Right hindlimb (tissue), 1 donor: ENCODE data around the gene ABHD8.
A peak's percentile ranks its signal among the peaks of the same experiment; 100 is the strongest.

Experiments used
- DNase-seq: peaks from one replicate; pipeline ENCODE4 v3.0.0-alpha.2; 2018

ABHD8 gene

DNA sequence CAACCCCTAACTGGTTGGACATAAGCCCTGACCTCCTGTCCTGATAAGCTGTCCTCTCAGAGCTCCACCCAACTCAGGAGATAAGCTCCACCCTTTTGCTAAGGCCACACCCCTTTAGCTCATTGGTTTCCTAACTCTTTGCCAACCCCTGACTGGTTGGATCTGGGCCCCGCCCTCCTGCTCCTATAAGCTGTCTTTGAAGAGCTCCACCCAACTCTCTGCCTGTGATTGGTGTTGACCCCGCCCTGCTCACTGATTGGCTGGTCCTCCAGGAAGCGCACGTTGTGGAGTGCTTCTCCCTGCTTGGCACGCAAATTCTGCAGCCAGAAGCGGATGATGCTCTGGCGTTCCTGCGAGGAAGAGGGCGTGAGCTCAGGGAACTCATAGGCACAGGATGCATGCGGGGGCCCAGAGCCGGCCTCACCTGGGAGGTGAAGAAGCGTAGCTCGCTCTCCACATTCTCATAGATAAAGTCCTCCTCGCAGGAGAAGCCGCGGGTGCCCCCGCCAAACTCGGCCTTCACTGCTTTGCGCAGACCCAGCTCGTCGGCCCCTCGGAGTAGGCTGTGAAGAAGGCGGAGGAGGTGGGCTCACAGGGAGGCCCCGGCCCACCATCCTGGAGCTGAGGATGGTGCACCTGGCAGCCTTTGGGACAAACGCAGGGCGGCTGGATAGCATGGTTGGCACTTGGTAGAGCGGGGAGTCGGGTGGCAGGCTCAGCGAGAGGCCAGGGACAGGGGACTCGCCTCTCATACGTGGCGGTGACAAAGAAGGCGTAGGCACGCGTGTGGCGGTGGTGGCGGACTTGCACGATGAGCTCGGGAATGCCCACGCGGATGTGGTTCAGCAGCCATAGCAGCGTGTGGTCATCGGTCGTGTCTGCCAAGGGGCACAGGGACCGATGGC, 29.7 kb upstream of the ABHD8 start:
- DNase-seq, result no peak

DNA sequence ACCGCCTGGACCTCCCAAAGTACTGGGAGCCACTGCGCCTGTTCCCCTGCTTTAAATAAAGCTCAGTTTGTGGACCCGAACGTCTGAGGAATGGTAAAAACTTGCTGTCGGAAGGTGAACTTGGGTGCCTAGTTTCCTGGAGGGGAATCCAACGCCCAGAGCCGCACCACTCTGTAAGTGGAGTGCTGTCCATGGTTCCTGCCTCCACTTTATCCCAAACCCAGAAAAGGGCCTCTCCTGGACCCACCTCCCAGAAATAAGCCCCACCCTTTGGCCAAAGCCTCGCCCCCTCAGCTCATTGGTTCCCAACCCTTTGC, 29.1 kb upstream of the ABHD8 start:
- no peak for DNase-seq

DNA sequence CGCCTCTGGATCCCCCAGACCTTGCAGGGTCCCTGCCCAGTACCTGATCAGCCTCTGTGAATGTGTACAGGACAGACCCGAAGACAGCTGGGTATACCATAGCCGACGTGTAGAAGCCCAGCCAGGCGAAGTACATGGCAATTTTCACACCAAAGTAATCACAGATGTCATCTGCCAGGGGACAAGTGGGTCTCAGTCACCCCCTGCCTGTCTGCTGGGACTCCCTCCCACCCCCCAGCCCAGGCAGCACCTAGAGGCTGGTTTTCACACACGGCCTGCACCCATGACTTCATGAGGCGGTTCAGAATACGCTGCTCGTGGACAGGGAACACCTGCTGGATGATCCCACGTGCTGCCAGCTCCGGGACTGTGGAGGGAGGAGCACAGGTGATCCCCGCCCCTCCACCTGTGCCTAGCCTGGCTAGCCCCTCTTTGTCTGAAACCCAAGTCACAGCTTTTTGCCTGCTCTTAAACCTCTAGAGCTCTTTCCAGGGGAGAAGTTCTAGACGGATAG, 27.9 kb upstream of the ABHD8 start:
- DNase-seq, result no peak

DNA sequence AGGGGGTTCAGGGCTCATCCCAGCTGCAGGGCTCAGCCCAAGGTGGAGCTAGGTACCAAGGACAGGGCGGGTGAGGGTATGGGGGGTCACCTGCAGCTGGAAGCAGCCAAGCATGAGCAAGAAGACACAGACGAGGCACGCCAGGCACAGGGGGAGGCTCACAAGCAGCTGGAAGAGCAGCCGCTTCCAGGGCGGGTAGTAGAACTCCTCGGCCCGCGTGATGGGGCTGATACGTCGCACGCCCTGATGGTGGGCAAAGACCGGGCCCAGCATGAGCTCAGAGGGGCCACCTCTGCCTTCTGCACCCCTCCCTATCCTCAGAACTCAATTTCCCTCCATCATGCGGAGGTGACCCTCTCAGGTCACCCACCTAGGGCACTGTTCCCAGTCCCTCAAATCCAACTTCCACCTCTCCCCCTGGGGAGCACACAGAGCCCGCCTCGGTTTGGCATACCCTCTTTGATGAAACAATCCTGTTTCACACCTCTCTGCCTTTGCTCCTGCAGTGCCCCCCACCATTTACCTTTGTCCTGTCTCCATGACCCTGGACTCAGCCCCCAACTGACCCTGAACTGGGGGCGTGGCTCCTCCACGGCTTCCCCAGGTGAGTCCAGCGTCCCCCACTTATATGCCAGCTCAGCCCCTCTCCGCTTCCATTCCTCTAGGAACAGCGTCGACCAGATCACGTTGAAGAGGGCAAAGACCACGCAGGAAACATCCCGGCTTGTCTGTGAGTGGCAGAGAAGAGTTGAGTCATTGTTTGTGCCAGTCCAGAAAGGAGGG, 27.2 kb upstream of the ABHD8 start:
- no peak for DNase-seq

DNA sequence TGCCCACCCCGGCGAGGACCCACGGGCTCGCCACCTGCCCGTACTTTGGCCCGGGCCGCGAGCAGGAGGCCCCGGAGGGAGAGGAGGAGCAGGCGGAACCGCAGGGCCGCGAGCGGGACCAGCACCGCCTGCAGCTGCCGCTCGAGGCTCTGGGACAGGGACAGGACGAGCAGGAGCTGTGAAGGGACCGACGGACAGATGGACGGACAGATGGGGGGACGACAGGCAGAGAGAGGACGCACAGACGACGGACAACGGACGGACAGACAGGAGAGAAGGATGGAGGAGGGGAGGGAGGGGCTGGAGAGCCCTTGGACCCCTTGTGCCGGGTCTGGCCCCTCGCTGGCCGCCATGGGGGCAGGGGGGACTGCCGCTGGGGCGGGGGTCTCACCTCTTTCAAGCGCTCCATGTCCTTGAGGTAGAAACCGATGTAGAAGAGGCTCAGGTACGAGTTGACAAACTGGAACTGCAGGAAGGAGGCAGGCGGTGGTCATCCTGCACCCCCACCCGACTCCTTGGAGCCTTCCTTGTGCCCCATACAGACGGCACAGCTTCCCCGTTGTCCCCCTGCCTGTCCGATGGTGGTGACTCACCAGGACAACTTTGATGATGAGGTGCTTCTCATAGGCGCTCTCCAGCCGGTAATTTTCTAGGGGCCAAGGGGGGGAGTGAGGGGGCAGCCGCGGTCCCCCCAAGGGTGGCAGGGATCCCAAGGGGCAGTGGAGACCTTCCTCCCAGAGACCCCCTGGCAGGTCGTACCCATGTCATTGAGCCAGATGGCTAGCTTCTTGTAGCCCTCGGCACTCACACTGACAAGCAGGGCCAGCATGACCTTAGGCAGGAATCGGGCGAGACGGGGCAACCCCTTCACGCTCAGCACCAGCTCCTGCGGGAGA, 26.4 kb upstream of the ABHD8 start:
- DNase-seq, result no peak

DNA sequence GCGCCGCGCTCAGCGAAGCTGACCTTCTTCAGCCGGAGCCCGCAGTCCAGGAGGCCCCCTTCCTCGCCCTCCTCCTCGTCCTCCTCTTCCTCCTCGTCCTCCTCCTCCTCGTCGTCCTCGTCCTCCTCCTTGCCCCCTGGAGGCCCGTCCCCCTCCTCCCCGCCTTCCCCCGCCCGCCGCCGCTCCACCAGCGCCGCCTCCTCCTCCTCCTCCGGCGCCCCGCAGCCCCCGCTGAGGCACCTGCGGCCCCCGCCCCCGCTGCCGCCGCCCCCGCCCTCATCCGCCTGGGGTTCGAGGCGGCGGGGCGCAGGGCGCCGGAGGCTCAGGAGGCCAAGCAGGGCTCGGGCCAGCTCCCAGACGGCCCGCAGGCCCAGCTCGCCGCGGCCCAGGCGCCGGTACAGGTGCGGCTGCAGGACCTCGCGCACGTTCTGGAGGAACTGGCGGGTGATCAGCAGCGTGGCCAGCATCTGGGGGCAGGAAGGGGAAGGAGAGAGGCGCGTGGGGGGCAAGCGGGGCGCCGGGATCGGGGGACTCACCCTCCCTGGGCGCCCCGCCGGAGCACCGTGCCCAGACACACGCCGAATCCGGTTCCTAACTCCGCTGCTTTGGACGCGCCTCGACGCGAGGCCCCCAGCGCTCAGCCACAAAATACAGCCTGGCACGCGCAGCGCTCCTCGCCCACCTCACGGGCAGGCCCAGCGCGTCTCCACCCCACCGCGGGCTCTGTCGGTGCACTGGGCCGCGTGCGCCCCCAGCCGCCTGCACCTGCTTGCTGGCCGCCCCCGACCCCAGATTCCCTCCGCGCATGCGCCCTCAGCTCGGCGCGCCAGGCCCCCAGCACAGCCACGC, 25.5 kb upstream of the ABHD8 start:
- no peak for DNase-seq

DNA sequence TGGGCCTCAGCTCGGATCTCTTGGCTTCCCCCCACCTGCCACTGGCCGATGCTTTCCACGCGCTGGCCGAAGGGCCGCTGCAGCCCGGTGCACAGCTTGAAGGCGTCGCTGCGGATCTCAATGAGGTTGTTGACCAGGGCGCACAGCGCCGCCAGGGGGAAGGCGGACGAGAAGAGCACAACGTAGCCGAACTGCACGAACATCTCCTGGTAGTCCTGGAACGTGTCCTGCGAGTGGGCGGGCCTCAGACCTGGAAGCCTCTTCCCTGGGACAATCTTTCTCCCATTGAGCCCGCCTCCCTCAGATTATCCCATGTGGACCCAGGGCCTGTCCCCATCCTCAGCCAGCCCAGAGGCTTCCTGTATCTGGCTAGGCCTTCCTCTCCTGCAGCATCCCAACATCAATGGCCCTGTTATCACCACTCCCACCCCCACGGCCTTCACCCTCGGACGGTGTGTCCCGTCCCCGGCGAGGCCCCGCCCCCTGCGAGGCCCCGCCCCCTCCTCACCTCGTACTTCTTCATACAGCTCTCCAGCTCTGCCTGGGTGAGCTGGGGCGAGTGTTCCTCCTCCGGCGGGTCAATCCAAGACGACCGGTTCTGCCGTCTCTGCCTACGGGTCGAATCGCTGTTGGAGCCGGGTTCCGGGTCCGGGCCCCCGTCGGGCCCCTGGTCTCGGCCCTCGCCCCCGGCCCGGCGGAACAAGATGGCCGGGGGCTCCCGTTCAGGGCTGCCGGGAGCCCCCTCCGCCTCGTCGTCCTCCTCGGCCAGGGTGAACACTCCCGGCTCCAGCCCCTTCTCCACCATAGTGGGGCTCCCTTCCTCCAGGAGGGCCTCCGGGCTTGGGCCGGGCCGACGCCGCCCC, 24.7 kb upstream of the ABHD8 start:
- peak; percentile 81 for DNase-seq

DNA sequence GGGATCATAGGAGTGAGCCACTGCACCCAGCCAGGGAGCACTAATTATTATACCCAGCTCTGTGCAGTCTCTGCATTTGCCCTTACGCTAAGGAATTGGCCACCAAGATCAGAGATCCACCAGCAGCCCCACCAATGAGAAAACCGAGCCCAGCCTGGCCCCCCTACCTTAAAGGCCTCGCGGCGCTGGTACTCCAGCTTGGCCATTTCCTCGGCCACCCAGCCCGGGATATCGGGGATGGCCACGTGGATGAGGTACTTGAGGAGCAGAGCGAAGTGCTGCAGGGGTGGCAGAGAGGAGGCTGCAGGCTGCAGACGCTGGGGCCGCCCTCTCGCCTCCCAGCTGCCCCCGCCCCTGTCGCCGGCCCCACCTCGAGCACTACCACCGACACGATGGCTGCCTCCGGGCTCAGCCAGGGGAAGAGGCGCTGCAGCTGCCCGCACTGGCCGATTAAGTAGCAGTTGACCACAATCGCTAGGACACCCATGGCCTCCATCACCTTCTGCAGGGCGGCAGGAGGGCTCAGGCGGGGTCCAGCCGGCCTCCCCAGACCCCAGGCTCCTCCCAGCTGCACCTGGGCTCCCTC, 23.9 kb upstream of the ABHD8 start:
- DNase-seq, result no peak

DNA sequence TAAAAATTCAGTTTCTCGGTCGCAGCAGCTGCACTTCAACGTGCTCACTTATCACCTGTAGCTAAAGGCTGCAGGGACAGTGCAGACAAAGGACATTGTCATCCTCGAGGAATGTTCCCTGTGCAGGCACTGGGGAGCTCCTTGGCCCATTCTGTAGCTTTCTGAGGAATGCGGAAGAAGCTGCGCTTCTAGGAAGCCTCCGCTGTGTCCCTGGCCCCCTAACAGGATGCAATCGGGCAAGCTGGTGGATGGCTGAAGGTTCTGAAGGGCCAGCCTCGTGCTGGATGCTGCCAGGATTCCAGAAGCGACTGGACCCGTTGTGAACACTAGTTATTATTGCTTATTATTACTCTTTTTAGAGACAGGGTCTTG, 23.4 kb upstream of the ABHD8 start:
- no peak for DNase-seq

DNA sequence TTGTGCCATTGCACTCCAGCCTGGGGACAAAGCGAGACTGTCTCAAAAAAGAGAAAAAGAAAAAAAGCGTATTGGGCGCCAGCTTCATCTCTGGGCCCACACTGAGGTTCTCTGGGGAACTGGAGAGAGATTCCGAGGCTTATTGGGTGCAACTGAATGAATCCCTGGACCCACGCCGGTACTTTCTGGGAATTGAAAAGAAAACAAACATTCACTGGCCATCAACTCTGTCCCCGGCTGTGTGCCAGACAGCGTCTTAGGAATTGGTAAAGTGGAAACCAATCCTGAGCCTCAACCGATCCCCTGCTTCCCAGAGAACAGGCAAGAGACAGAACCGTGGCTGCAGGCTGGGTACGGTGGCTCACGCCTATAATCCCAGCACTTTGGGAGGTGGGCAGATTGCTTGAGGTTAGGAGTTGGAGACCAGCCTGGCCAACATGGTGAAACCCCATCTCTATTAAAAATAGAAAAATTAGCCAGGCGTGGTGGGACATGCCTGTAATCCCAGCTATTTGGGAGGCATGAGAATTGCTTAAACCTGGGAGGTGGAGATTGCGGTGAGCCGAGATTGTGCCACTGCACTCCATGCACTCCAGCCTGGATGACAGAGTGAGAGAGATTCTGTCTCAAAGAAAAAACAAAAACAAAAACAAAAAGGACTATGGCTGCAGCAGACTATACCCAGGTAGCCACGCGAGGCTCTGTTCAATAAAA, 22.8 kb upstream of the ABHD8 start:
- DNase-seq, result no peak

DNA sequence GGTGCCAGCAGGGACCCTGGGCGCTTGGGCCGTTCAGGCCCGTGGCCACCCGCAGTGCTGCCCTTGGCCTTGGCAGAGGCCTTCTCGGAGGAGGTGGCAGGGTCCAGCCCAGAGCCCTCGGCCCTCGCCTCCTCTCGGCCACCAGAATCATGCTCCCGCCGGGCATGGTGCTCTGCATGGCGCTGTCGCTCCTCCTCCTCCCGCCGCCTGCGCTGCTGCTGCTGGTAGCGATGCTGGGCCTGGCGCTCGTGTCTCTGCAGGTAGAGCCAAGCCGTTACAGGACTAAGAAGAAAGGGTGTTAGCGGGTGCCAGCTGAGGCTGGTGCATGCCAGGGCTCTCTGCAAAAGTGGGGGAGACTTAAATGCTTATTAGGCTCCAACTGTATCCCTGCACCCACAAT, 21.9 kb upstream of the ABHD8 start:
- DNase-seq, result no peak

DNA sequence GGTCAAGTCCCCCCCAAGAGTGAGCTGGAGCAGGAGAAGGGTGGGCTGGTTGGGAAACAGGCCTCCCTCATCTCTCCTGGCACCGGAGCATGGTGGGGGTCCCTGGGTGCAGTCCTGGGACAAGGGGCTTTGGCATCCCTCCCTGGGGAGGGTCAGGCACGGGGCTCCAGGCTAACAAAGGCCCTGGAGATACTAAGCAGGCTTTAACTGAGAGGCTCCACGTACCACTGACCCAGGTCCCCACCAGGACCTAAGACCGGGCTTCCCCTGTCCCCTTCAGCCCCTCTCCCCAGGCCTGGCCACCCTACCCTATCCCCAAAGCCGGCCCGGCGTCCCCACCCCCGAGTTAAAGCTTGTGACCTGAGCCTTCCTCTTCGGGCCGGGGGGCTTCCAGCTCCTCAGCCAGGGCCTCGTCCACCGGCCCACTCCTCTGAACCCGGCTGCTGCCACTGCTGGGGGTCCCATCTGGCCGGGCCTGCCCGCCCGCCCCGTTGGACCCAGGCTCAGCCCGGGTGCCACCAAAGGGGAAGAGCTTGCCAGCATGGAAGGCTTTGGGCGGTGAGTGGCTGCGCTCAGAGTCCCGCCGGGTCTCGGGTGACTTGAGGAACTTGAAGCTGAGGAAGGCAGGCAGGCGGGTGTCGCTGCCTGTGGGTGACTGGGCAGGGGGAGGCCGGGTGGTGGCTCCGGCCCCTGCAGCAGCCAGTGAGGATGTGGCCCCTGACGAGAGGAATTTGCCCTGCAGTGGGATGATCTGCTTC, 21.3 kb upstream of the ABHD8 start:
- no peak for DNase-seq

DNA sequence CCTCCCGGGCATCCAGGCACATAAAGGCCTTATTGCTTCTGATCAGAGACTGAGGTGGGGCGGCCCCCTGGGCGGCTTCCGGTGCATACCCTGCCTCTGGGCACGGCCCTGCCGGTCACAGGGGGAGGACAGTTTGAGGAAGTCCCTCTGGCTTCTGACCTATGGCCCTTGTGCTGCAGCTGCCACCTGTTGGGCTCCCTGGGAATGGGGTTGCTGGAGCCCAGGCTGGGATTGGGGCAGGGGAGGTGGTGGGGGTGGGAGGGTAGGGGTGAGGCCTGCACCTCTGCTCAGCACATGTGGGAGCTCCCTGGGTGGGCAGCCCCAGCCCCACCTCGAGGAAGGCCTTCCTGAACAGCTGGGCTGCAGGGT, 20.7 kb upstream of the ABHD8 start:
- DNase-seq, result no peak

DNA sequence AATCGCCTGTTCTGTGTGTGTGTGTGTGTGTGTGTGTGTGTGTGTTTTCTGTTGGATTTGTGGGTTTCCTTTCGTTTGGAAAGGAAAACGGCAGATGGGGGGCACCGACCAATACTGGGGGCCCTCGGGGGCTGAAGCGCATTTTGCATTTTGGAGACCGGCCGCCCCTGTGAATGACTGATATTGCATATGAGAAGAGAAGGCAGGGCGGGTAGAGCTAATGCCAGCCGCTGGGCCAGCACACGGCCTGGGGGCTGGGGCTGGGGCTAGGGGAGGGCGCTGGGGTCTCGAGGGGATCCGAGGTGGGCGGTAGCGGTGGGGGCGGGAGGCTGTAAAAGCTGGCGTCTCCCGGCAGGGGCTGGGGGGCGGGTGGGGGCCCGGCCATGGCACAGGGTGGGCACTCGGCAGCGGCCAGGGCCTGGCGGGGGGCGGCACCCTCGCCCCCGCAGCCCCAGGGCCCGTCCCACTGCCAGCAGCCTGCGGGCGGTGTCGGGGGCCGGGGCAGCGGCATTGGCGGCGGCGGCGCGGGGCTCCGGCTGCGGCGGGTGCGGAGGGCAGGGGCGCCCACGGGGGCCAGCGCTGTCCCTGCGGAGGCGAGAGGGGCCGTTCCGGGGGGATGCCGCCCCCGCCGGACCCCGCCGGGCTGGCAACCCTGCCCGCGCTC, 20.2 kb upstream of the ABHD8 start:
- DNase-seq, result no peak

DNA sequence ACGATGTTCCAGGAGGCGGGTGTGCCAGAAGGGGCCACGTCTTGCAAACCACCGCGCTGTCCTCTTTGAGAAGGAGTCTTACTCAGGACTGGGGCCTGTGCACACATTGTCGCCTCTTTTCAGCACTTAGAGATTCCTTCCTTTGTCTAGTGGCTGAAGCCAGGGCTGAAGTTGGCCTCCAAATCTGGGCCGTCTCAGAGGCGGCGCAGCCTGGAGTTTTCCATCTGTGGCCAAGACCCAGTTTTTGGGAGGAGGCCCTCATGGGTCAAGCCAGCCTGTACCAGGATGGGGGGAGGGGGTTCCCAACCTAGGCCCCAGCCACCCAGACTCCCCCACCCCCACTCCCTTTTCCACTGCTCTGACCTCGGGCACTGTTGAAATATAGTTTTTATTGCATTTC, 19.6 kb upstream of the ABHD8 start:
- no peak for DNase-seq

DNA sequence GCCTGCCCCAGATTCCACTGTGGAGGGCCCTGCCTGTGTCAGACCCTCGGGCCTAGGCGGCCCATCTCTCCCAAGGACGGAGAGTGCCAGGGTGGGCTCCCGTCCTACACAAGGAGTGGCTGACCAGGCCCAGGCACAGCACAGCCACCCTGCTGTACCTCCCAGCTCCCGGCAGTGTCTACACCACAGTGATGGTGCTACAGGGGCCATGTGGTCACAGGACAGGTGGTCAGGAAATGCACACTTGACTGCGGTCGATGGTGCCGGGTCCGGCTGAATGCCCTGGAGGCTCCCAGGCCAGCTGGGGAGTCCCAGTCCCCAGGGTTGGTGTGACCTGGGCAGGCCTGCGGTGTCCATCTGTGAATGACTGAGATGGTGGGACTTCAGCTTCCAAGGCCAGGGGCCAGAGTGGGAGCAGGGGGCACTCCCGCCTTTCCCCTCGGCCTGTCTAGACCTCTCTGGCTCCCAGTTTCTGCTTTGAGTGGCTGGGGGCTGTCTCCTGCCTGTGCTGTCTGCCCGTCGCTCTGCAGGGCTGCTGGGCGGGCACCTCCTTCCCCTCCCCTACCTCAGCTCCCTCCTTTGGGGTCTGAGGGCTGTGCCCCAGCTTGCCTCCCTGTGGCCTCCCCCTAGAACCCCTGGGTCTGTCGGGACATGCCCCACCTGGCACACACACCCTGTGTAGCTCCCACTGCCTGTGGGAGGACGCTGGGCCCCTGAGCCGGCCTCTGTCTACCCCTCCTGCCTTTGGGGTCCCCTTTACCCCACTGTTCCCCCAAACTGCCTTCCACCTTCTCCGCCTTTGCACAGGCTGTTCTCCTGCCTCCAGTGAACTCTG, 18.6 kb upstream of the ABHD8 start:
- no peak for DNase-seq

DNA sequence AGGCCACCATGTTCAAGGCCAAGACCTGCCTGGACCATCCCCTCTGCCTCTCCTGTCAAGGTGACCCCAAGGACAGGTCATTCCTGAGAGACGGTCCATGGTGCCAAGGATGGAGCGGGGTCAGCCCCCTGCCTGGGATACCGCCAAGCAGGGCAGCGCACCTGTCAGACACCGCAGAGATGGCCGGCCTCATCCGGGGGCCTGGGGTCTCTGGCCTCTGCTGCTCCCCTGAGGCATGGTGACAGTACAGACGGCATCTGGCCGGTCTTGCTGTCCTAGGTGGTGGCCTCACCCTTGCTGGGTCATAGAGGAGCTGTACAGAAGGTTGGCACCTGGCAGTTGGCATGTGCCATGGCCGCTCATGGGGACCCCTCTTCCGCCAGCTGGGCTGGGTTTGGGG, 17.2 kb upstream of the ABHD8 start:
- no peak for DNase-seq
